Measurements from ENCODE around the gene ATP13A5. TPM values are rescaled to one million over a fixed set of nuclear protein-coding genes. Genes with fewer than 3 reads are reported as not detected.

The ATP13A5 gene
- total RNA-seq, 1 experiment from 2014 or later = not detected

DNA sequence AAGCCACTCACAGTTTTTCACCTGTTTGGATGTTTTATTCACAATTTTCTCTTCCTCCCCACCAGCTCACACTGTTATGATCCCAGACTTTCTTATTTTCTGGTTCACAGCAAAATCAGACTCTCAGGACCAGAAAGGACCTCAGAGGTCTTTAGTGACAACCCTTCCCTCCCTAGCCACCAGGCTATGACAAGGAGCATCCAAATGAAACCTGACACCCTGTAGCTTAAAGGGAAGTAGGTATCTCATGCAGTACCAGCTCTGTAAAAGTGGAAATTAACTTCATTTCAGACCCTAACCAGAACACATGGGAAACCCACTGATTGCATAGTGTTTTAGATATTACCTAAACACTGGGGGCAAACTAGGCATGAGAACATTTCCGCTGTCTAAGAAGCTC lies 45.3 kb downstream of the ATP13A5 start:
- TF ChIP-seq, protein P1, sequence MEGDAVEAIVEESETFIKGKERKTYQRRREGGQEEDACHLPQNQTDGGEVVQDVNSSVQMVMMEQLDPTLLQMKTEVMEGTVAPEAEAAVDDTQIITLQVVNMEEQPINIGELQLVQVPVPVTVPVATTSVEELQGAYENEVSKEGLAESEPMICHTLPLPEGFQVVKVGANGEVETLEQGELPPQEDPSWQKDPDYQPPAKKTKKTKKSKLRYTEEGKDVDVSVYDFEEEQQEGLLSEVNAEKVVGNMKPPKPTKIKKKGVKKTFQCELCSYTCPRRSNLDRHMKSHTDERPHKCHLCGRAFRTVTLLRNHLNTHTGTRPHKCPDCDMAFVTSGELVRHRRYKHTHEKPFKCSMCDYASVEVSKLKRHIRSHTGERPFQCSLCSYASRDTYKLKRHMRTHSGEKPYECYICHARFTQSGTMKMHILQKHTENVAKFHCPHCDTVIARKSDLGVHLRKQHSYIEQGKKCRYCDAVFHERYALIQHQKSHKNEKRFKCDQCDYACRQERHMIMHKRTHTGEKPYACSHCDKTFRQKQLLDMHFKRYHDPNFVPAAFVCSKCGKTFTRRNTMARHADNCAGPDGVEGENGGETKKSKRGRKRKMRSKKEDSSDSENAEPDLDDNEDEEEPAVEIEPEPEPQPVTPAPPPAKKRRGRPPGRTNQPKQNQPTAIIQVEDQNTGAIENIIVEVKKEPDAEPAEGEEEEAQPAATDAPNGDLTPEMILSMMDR (conservative IDR thresholded peaks at IDR 0.05) = no peak
- H2AK5ac ChIP-seq (ENCODE audit: insufficient read length, low read length) = no peak overlapping the region
- no peak overlapping the region for H4K91ac ChIP-seq (ENCODE audit: insufficient read length, low read depth, low read length)
- H3K4ac ChIP-seq (ENCODE audit: low read depth, low read length) = no peak overlapping the region
- no peak overlapping the region for H3K9ac ChIP-seq (ENCODE audit: extremely low read depth, insufficient read length, low read length)
- Mint-ChIP-seq H3K36me3 (ENCODE audit: insufficient read depth in 1 of 3, low read depth in 3 of 3) (peaks cover 0 to 3% (median 0%) of the 10 kb centered on the region in 3 experiments; a peak in 2 of 7 replicates), H3K9me3 (peaks cover 0 to 3% of the 10 kb centered on the region in 2 experiments; a peak in 2 of 5 replicates), H3K4me1 (peaks cover 2 to 3% of the 10 kb centered on the region in 2 experiments), H3K4me3 (no peak overlapping the region), H3K27ac (no peak overlapping the region), H3K27me3 (ENCODE audit: low read depth) (no peaks in the 10 kb centered on the region; the same call in 1 of the 2 replicates)
- H3K27ac ChIP-seq (ENCODE audit: insufficient read length, low read depth, low read length) = no peak overlapping the region
- no peak overlapping the region for H3K23ac ChIP-seq (ENCODE audit: insufficient read length, low read depth, low read length)
- H2BK5ac ChIP-seq (ENCODE audit: insufficient read length, low read length) = no peak overlapping the region
- no peak overlapping the region for H3K14ac ChIP-seq (ENCODE audit: insufficient read depth, low read length)
- H3K79me1 ChIP-seq (ENCODE audit: insufficient read depth, low read depth, low read length, poor library complexity, severe bottlenecking) = no peaks in the 10 kb centered on the region
- H3K23me2 ChIP-seq (ENCODE audit: insufficient read length, low read depth, low read length, poor library complexity, severe bottlenecking) = no peaks in the 10 kb centered on the region
- WGBS (ENCODE audit: extremely low coverage, insufficient read length, low lambda C conversion rate) = no CpG with 5 or more reads among the region's 1 CpG
- no peak overlapping the region for H3K18ac ChIP-seq (ENCODE audit: insufficient read length, low read depth, low read length)
- no peak overlapping the region for H2BK120ac ChIP-seq (ENCODE audit: low read depth, low read length, poor library complexity, severe bottlenecking)
- H2BK12ac ChIP-seq (ENCODE audit: insufficient read length, low read depth, low read length) = no peak overlapping the region
- H3K9me3 ChIP-seq (ENCODE audit: control insufficient read depth, low read depth, low read length) = no peaks in the 10 kb centered on the region
- no peaks in the 10 kb centered on the region for H3K27me3 ChIP-seq (ENCODE audit: insufficient read depth, low read length)
- no peak overlapping the region for H2AFZ ChIP-seq (ENCODE audit: low read length)
- no peaks in the 10 kb centered on the region for H3K4me1 ChIP-seq (ENCODE audit: insufficient read depth, low read length)
- H2BK15ac ChIP-seq (ENCODE audit: low read depth, low read length) = no peak overlapping the region
- no peak for DNase-seq
- no peak overlapping the region for H3K4me2 ChIP-seq (ENCODE audit: insufficient read depth, insufficient read length, low read length)
- no peaks in the 10 kb centered on the region for H3K79me2 ChIP-seq (ENCODE audit: insufficient read depth, low read length)
- no peak overlapping the region for H4K8ac ChIP-seq (replicated peaks; ENCODE audit: insufficient read length, low read depth, low read length)
- no peak overlapping the region for H2BK20ac ChIP-seq (ENCODE audit: low read depth, low read length, poor library complexity, severe bottlenecking)
- no peak overlapping the region for H4K5ac ChIP-seq (ENCODE audit: insufficient read length, low read depth, low read length)
- no peaks in the 10 kb centered on the region for H4K20me1 ChIP-seq (ENCODE audit: control insufficient read depth, insufficient read depth, insufficient read length)
- H3T11ph ChIP-seq (ENCODE audit: low read length) = no peak overlapping the region
- H3K56ac ChIP-seq (ENCODE audit: insufficient read length, low read depth, low read length) = no peak overlapping the region
